Measurements from ENCODE around the gene OPRD1.

Gene OPRD1

DNA sequence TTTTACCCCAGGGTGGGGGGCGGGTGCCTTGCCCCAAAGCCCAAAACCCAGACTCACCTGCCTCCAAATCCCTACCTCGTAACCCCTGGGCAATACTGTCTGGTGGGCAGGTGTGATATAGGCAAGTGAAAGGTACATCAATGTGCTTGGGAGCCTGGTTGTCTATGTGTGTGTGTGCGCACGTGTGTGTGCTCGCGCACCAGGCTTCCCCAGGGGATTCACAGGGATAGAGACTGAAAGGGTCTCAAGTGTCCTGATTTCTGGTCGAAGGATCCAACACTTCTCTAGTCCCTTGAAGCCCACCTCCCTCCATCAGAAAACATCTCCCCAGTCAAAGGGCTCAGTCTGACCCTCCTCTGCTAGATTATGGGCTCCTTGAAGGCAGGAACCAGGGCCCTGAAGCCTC, 73.5 kb downstream of the OPRD1 start:
- ChIA-PET CTCF (interaction anchor here (0.7 to 13.4 kb wide), 14 partner anchors 8 to 1823 kb away, joined by 3 to 1100 read pairs (median 4); partner anchors contain the start of genes SRSF4 and YTHDF2), POLR2A (interaction anchor here (0.6 kb wide), 1 partner anchor 307 kb away, joined by 3 read pairs; no protein-coding TSS in a partner anchor)
- TF ChIP-seq CTCF (IDR thresholded peaks at IDR 0.05; ENCODE audit: insufficient read depth, low read length, missing control alignments): no peak
- DNase-seq (ENCODE audit: low read depth, low spot score): no peak
- H3K4me3 ChIP-seq (ENCODE audit: low read depth, low read length): no peak overlapping the region

- TF ChIP-seq CTCF (IDR thresholded peaks at IDR 0.05; ENCODE audit: insufficient read depth, low read length, missing control alignments): no peak
- H3K4me3 ChIP-seq (ENCODE audit: low read depth, low read length): no peak overlapping the region; the same call in 1 of the 2 replicates
- CTCF ChIA-PET: interaction anchor here (1.0 to 13.4 kb wide), 5 partner anchors 9 to 316 kb away, joined by 3 to 1100 read pairs (median 6); no protein-coding TSS in a partner anchor
- no peak for DNase-seq (ENCODE audit: low read depth, low spot score)
- POLR2A ChIA-PET: no interaction called here
Measured at GRCh38 chr1:28885977-28886730, 74.2 kb downstream of the OPRD1 start.

DNA sequence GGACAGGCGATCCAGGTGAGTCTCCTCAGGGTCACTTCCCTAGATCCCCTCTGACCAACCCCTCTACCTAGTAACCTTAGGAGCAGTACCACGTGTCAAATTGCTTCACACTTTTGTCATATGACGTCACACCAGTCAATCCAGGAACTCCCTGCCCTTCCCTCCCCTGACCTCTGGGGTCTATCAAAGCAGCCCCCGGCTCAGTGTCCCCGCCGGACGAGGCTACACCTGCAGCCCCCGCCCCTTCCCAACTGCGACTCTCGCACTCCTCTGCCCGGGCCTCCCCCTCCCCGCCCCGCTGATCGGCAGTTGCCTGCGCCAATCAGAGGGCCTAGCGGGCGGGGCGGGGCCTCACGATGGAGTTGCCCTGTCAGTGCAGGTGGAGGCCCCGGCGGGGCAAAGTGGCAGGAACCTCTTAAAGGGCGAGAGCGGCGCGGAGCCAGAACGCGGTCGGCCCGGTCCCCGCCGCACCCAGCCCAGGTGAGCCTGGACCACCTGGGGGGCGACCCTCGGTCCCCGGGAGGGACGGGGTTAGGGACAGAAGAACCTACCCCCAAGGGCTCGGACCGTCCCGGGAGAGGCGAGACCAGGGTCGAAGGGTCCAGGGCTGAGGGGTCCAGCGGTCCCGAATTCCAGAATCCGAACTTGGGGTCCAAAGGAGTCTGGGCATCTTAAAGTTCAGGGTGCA, 74.9 kb downstream of the OPRD1 start:
- DNase-seq (ENCODE audit: low read depth, low spot score): no peak
- peak overlapping the region; percentile 87 for H3K4me3 ChIP-seq (ENCODE audit: low read depth, low read length)
- ChIA-PET CTCF (interaction anchor here (1.0 to 13.4 kb wide), 6 partner anchors 10 to 315 kb away, joined by 3 to 1100 read pairs (median 8); no protein-coding TSS in a partner anchor), POLR2A (no interaction called here)
- TF ChIP-seq CTCF (IDR thresholded peaks at IDR 0.05; ENCODE audit: insufficient read depth, low read length, missing control alignments): no peak

DNA sequence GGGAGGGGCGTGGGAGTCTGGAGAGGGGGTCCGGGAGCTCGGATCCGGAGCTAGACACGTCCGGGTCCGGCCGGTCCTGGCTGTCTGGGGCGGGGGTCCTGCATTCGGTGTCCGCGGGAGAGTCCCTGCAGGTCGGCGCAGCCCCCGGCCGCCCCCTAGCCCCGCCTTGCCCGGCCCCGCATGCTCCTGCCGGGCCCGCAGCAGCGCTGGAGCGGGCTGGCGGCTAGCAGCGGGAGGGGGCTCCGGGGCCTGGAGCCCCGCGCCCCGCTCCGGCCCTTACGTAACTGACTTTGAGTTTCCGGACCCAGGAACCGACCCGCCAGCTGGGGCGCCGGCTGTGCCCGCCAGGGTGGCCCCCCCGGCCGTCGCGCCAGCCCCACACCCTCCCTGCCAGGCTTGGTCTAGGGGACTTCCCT, 75.5 kb downstream of the OPRD1 start:
- ChIA-PET CTCF (interaction anchor here (1.0 to 3.3 kb wide), 5 partner anchors 9 to 153 kb away, joined by 3 to 44 read pairs (median 5); no protein-coding TSS in a partner anchor), POLR2A (interaction anchor here (0.6 kb wide), 1 partner anchor 85 kb away, joined by 4 read pairs; no protein-coding TSS in a partner anchor)
- no peak for DNase-seq (ENCODE audit: low read depth, low spot score)
- TF ChIP-seq CTCF (IDR thresholded peaks at IDR 0.05; ENCODE audit: insufficient read depth, low read length, missing control alignments): no peak
- peak overlapping the region; percentile 87 for H3K4me3 ChIP-seq (ENCODE audit: low read depth, low read length)

DNA sequence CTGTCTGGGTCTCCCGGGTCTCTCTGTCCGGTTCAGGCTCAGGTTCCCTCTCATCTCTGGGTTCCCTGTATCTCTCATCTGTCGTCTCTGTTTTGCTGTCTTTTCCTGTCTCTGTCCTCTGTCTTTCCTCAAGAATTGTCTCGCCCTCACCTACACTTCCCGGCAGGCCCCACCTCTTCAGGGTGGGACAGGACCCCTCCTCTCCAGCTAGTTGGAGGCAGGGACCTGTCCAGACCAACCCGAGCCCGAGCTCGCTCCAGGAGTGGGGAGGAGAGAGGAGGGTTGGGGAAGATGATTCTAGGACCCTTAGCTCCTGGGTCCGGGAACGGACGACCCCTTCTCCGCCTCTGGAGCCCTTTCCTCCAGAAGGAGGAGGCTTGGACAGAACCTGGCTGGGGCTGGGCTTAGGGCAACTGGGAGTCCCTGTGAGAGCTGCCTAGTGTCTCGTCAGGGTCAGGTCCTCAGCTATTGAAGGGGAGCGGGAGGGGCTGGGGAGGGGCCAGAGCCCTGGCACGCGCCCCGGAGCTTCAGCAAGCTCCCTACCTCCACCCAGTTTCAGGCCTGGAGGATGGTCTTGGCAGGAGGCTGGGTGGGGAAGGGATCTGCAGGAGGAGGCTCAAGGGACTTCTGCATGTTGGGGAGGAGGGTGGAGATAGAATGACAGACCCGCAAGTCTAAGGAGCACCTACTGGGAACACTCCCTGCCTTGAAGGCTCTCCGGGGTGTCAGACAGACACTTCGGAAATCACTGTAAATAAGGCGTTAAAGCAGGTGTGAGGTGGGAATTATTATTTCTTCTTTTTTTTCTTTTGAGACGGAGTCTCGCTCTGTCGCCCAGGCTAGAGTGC, 76.1 kb downstream of the OPRD1 start:
- CTCF ChIA-PET: interaction anchor here (1.0 to 3.3 kb wide), 6 partner anchors 9 to 153 kb away, joined by 3 to 44 read pairs (median 4); no protein-coding TSS in a partner anchor
- H3K4me3 ChIP-seq (ENCODE audit: low read depth, low read length): peak overlapping the region; percentile 87
- no peak for TF ChIP-seq CTCF (IDR thresholded peaks at IDR 0.05; ENCODE audit: insufficient read depth, low read length, missing control alignments)
- no peak for DNase-seq (ENCODE audit: low read depth, low spot score)
- POLR2A ChIA-PET: interaction anchor here (0.6 kb wide), 1 partner anchor 84 kb away, joined by 4 read pairs; no protein-coding TSS in a partner anchor
